Astrocyte (in vitro differentiated cells and primary cell): ENCODE data around the gene LMNB1. TPM values are rescaled to one million over a fixed set of nuclear protein-coding genes. Genes with fewer than 3 reads are reported as not detected.

Experiments
- DNase-seq: peaks from one replicate; pipeline ENCODE4 v3.0.0-alpha.2; 2010; ENCODE audit warnings: low read depth
- FAIRE-seq: peaks from 2 replicates; lab custom pipeline; 2011; peaks lifted over from hg19 to GRCh38; lab: Jason Lieb, UNC
- H2AFZ ChIP-seq: 2 replicates; pipeline ENCODE4 v1.6.0; 2012; ENCODE audit warnings: low read depth, low read length, inconsistent platforms
- H3K27ac ChIP-seq: 2 replicates; pipeline ENCODE4 v1.5.1; 2011; ENCODE audit warnings: low read depth, low read length, inconsistent platforms
- H3K27me3 ChIP-seq: 2 replicates; pipeline ENCODE4 v1.6.0; 2011; ENCODE audit warnings: low read length, inconsistent platforms; ENCODE audit not compliant: insufficient read depth
- H3K36me3 ChIP-seq: 2 replicates; pipeline ENCODE4 v1.5.1; 2011; ENCODE audit warnings: low read length, inconsistent platforms; ENCODE audit not compliant: insufficient read depth
- H3K4me1 ChIP-seq: 2 replicates; pipeline ENCODE4 v1.5.1; 2011; ENCODE audit warnings: low read length, inconsistent platforms; ENCODE audit not compliant: insufficient read depth
- H3K4me2 ChIP-seq: 2 replicates; pipeline ENCODE4 v1.6.0; 2012; ENCODE audit warnings: low read length, inconsistent platforms
- H3K4me3 ChIP-seq: 2 replicates; pipeline ENCODE4 v1.5.1; 2011; ENCODE audit warnings: low read depth, mild to moderate bottlenecking, low read length, inconsistent platforms; ENCODE audit not compliant: insufficient read depth
- H3K79me2 ChIP-seq: 2 replicates; pipeline ENCODE4 v1.6.0; 2012; ENCODE audit warnings: mild to moderate bottlenecking, low read length, inconsistent platforms; ENCODE audit not compliant: insufficient read depth
- H3K9ac ChIP-seq: 2 replicates; pipeline ENCODE4 v1.6.0; 2012; ENCODE audit warnings: mild to moderate bottlenecking, low read length, inconsistent platforms
- H3K9me3 ChIP-seq: 2 replicates; pipeline ENCODE4 v1.5.1; 2012; ENCODE audit warnings: low read depth, mild to moderate bottlenecking, low read length, inconsistent platforms; ENCODE audit not compliant: insufficient read depth
- H4K20me1 ChIP-seq: 2 replicates; pipeline ENCODE4 v1.6.0; 2012; ENCODE audit warnings: low read length, inconsistent platforms; ENCODE audit not compliant: insufficient read depth
- H3K27ac Mint-ChIP-seq: one replicate; pipeline ENCODE4 v1.8.0; 2021; ENCODE audit warnings: mild to moderate bottlenecking, mixed read lengths; ENCODE audit not compliant: unreplicated experiment
- H3K27me3 Mint-ChIP-seq: one replicate; pipeline ENCODE4 v1.8.0; 2021; ENCODE audit warnings: low read depth, mixed read lengths; ENCODE audit not compliant: unreplicated experiment
- H3K36me3 Mint-ChIP-seq: one replicate; pipeline ENCODE4 v1.8.0; 2021; ENCODE audit warnings: low read depth, mixed read lengths; ENCODE audit not compliant: unreplicated experiment
- H3K4me1 Mint-ChIP-seq: one replicate; pipeline ENCODE4 v1.8.0; 2021; ENCODE audit warnings: low read depth, mixed read lengths; ENCODE audit not compliant: unreplicated experiment
- H3K4me3 Mint-ChIP-seq: one replicate; pipeline ENCODE4 v1.8.0; 2021; ENCODE audit warnings: mild to moderate bottlenecking, moderate library complexity, mixed read lengths; ENCODE audit not compliant: unreplicated experiment
- H3K9me3 Mint-ChIP-seq: one replicate; pipeline ENCODE4 v1.8.0; 2021; ENCODE audit warnings: mild to moderate bottlenecking, mixed read lengths; ENCODE audit not compliant: unreplicated experiment
- CTCF ChIP-seq: IDR thresholded peaks from 2 replicates; pipeline ENCODE4 v1.5.1; 2011; ENCODE audit warnings: low read depth, mild to moderate bottlenecking, inconsistent platforms, low read length, moderate library complexity; ENCODE audit not compliant: insufficient read depth
- EZH2 ChIP-seq: IDR thresholded peaks from 2 replicates; pipeline ENCODE4 v1.6.1; 2012; ENCODE audit warnings: mild to moderate bottlenecking, low read length, inconsistent platforms; ENCODE audit not compliant: insufficient read depth
- total RNA-seq: library from RNA; stranded (reverse); gene quantifications from 2 replicates; pipeline ENCODE4 v1.2.1, GENCODE V29; 2021

Gene LMNB1
- total RNA-seq, 1 donor from 2014 or later: 12.7 TPM

GRCh38 chr5:126847456-126847820, 70.5 kb downstream of the LMNB1 start:
- H3K27ac ChIP-seq: no peak overlapping the region
- H3K27me3 Mint-ChIP-seq: peaks cover 7% of the 10 kb centered on the region
- H3K9me3 ChIP-seq: no peaks in the 10 kb centered on the region
- no peaks in the 10 kb centered on the region for H4K20me1 ChIP-seq
- no peak overlapping the region for H3K27ac Mint-ChIP-seq
- no peak overlapping the region for H3K4me2 ChIP-seq
- no peak for FAIRE-seq
- no peaks in the 10 kb centered on the region for H3K79me2 ChIP-seq
- H3K36me3 Mint-ChIP-seq: no peaks in the 10 kb centered on the region
- peaks cover 13% of the 10 kb centered on the region for H3K4me1 ChIP-seq
- H3K4me1 Mint-ChIP-seq: peaks cover 12% of the 10 kb centered on the region
- H3K4me3 ChIP-seq: no peak overlapping the region
- no peak overlapping the region for H2AFZ ChIP-seq
- H3K4me3 Mint-ChIP-seq: no peak overlapping the region
- no peaks in the 10 kb centered on the region for H3K9me3 Mint-ChIP-seq
- H3K27me3 ChIP-seq: no peaks in the 10 kb centered on the region
- H3K36me3 ChIP-seq: no peaks in the 10 kb centered on the region
- TF ChIP-seq EZH2 (no peak), CTCF (no peak)
- H3K9ac ChIP-seq: no peak overlapping the region
- no peak for DNase-seq

GRCh38 chr5:126847826-126848251, 70.9 kb downstream of the LMNB1 start:
- Histone ChIP-seq H3K36me3 (no peaks in the 10 kb centered on the region), H3K79me2 (no peaks in the 10 kb centered on the region), H3K9ac (no peak overlapping the region), H3K4me1 (peaks cover 17% of the 10 kb centered on the region), H3K9me3 (no peaks in the 10 kb centered on the region), H2AFZ (no peak overlapping the region), H3K27me3 (no peaks in the 10 kb centered on the region), H3K4me2 (no peak overlapping the region), H3K27ac (no peak overlapping the region), H3K4me3 (no peak overlapping the region), H4K20me1 (no peaks in the 10 kb centered on the region)
- no peak overlapping the region for H3K4me3 Mint-ChIP-seq
- H3K36me3 Mint-ChIP-seq: no peaks in the 10 kb centered on the region
- peaks cover 12% of the 10 kb centered on the region for H3K4me1 Mint-ChIP-seq
- TF ChIP-seq CTCF (no peak), EZH2 (no peak)
- H3K27ac Mint-ChIP-seq: peak overlapping the region; percentile 72
- no peaks in the 10 kb centered on the region for H3K9me3 Mint-ChIP-seq
- FAIRE-seq (no peak), DNase-seq (no peak)
- H3K27me3 Mint-ChIP-seq: peaks cover 7% of the 10 kb centered on the region

GRCh38 chr5:126848253-126848652, 71.3 kb downstream of the LMNB1 start:
- H3K4me3 Mint-ChIP-seq: no peak overlapping the region
- no peak overlapping the region for H2AFZ ChIP-seq
- H3K27ac ChIP-seq: no peak overlapping the region
- peaks cover 18% of the 10 kb centered on the region for H3K4me1 ChIP-seq
- no peak overlapping the region for H3K4me2 ChIP-seq
- FAIRE-seq (no peak), DNase-seq (no peak)
- TF ChIP-seq CTCF: no peak
- no peak for TF ChIP-seq EZH2
- H3K27me3 Mint-ChIP-seq: peaks cover 7% of the 10 kb centered on the region
- no peak overlapping the region for H3K27ac Mint-ChIP-seq
- no peaks in the 10 kb centered on the region for H3K9me3 ChIP-seq
- no peaks in the 10 kb centered on the region for H3K9me3 Mint-ChIP-seq
- no peak overlapping the region for H3K4me3 ChIP-seq
- peaks cover 12% of the 10 kb centered on the region for H3K4me1 Mint-ChIP-seq
- H3K79me2 ChIP-seq: no peaks in the 10 kb centered on the region
- H3K9ac ChIP-seq: no peak overlapping the region
- H4K20me1 ChIP-seq: no peaks in the 10 kb centered on the region
- no peaks in the 10 kb centered on the region for H3K27me3 ChIP-seq
- H3K36me3 Mint-ChIP-seq: no peaks in the 10 kb centered on the region
- H3K36me3 ChIP-seq: no peaks in the 10 kb centered on the region
